GM21529 (cell line): Measurements from ENCODE around the gene COBLL1.
"Not testable (repeated sequence)": the region's sequence is repeated elsewhere in the genome, so short reads cannot be mapped to it uniquely, and the experiment has no call there.

Experiments
- ATAC-seq: cut with Tn5 transposase; IDR thresholded peaks from one replicate; pipeline ENCODE4 v1.9.1; 2021; ENCODE audit not compliant: unreplicated experiment

The COBLL1 gene

GRCh38 chr2:164841719-164842623 lies at the start of gene COBLL1:
COBLL1 (minus strand) TSS chr2:164841823; CDS start chr2:164841196, 627 bp downstream.
- peak; percentile 88 for ATAC-seq

- ATAC-seq: no peak
Measured at GRCh38 chr2:164890544-164890943, 48.9 kb upstream of the COBLL1 start.

GRCh38 chr2:164888592-164888991 lies 47.0 kb upstream of the COBLL1 start:
- ATAC-seq: no peak

DNA sequence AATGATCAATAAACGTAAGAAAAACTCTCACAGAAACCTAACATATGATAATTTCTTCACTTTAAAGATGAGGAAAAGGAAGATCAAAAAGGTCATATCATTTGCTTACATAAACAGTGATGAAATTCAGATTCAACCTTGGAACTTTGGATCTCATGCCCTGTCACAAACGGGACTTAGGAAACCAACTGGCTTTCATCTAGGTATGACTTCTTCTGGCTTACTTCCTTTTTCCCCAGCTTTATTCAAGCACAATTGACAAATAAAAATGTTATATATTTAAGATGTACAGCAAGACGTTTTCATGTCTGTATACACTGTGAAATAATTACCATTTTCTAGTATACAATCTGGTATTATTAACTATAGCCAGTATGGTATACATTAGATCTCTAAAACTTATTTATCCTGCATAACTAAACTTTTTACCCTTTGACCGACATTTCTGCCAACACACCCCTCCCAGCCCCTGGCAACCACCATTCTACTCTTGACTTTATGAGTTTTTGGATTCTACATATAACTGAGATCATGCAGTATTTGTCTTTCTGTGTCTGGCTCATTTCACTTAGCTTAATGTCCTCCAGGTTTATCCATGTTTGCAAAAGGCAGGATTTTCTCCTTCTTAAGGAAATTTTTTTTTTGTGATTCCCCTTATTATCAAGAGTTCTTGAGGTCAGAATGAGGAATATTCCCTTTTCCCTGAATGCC lies 46.0 kb upstream of the COBLL1 start:
- no peak for ATAC-seq

- ATAC-seq: no peak
Measured at GRCh38 chr2:164882276-164882675, 40.7 kb upstream of the COBLL1 start.

DNA sequence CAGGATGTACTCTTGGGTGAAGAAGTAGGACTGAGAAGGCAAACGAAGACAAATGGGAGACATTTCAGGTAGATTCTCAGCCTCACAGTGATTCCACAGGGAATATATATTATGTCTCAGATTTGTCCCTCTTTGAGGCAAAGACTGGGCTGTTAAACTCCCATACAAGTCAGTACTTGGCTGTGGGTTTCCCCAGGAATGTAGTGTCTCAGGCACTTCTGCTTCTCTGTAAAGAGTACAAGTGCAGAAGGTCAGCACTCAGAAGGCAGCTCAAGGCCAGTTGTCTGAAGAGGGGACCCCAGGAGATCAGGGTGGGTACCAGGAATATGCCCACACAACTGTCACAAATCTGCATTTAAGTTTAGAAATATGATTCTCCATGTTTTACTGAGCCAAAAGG lies 39.9 kb upstream of the COBLL1 start:
- no peak for ATAC-seq

- no peak for ATAC-seq
Measured at GRCh38 chr2:164879901-164880535, 38.4 kb upstream of the COBLL1 start.

DNA sequence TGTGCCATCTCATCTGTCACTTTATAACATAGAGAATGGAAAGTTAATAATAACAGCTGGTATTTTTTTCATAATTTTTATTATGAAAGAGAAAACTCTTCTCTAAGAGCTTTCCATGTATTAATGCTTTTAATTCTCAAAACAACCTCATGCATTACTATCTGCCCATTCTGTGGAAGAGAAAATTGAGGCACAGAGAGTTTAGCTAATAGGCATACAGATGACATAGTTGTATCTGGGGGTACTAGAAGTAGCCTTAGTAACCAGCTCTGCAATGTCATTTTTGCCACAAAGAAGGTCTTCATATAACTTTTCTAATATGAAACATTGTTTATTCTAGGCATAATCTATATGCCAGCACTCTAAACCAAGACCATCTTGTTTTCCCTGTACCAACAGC lies 36.3 kb upstream of the COBLL1 start:
- ATAC-seq: no peak

GRCh38 chr2:164877169-164877568 lies 35.5 kb upstream of the COBLL1 start:
- ATAC-seq: no peak

- no peak for ATAC-seq
Measured at GRCh38 chr2:164875334-164876205, 33.9 kb upstream of the COBLL1 start.

- ATAC-seq: no peak
Measured at GRCh38 chr2:164873210-164873908, 31.7 kb upstream of the COBLL1 start.

- ATAC-seq: no peak
Measured at GRCh38 chr2:164871404-164871803, 29.8 kb upstream of the COBLL1 start.

DNA sequence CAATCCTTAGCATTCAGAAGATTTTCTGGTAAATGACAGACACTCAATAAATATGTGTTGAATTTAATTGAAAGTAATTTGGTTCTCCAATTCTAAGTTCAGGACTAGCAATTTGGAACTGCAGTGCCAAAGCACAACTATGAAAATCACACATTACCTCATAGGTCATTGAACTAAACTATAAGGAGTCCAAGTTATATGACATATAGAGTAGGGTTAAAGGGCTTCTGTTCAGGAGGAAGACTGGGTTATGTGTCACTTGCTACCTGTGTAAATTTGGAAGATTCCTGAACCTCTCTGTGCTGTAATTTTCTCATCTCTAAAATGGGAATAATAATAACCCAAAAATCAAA lies 27.8 kb upstream of the COBLL1 start:
- ATAC-seq: no peak

DNA sequence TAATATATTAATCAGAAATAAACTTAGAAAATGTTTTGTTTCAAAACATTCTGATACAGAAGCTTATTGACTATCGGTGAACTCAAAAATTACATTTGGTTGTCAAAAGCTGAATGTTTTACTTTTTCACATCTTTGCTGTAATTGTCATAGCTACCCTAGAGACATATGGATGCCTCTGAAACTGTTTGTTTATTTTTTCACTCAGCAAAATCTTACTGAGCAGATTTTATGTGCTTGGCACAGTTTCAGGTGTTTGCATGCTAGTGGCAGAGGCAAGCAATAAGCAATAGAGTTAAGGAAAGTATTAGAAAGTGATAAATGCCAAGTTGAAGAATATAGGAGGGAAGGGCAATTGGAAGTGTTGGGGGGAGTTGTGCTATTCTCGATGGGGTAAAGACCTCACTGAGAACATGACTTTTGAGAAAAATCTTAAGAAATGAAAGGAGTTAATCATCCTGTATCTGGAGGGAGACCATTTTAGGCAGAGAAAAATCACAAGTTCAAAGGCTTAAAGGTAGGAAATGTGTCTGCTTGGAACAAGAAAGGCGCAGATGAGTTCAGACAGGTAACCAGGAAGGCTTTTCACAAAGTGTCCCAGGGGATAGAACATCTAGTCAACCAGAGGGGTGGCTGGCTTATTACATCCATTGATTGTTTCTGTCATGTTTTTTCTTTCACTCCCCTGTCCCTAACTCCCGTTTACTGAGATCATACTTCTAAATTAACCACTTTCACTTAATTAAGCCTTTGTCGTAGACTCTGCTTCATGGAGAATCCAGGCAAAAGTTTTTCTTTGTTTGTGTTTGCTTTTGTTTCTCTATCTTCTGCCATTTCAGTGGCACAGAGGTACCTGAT lies 27.2 kb upstream of the COBLL1 start:
- ATAC-seq: no peak

DNA sequence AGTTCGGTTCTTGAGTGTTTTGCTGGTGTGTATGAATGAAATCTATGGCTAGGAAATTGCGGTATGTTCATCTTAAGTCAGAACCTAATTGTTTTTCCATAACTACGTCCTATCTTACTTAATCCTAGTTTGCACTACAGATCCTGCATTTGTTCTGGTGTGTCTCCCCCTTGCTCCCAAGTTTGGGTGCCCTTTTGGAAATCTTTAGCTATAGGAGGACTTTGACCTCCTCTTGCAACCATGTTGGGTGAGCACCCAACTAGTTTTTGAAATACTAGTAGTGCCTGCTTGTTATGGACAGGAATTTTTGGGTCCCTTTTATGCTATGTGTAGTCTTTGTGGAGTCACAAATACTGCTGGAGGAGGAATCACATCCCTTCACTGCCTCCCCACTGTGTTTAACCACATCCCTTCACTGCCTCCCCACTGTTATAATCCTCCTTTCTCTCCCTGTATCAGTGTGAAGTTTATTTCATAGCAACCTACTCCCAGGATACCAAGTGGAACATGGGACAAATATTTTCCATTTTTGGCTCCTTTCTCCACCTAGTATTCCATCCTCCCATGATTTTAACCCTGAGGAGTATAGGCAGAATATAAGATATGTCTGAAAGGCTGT lies 26.3 kb upstream of the COBLL1 start:
- no peak for ATAC-seq

DNA sequence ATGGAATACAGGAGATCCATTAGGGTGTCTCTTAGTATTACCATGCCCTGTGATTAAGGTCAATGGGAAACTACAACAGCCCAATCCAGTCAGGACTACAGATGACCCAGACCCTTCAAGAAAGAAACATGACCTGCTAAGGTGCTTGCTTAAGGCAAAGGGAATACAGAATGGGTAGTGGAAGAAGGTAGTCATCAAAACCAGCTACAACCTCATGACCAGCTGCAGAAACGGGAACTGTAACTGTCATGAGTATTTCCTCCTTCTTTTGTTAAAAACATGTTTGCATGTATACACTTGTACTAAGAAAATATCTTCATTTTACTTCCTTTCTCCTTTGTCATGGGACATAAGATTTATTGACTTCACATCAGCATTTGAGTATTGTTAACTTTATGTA lies 24.8 kb upstream of the COBLL1 start:
- ATAC-seq: not testable (repeated sequence)

- ATAC-seq: no peak
Measured at GRCh38 chr2:164860694-164861042, 19.0 kb upstream of the COBLL1 start.

- ATAC-seq: not testable (repeated sequence)
Measured at GRCh38 chr2:164859906-164860693, 18.5 kb upstream of the COBLL1 start.
